Ishikawa (cell line): ENCODE data around the gene FHL2.

Experiments
- CEBPB ChIP-seq: IDR thresholded peaks from 2 replicates; pipeline ENCODE4 v1.6.1; 2012
- CREB1 ChIP-seq: IDR thresholded peaks from 2 replicates; pipeline ENCODE4 v1.6.1; 2012; ENCODE audit warnings: low read depth
- EGR1 ChIP-seq: IDR thresholded peaks from 2 replicates; pipeline ENCODE4 v1.6.1; 2012
- EP300 ChIP-seq: IDR thresholded peaks from 2 replicates; pipeline ENCODE4 v1.6.1; 2012; ENCODE audit warnings: borderline replicate concordance
- FOXM1 ChIP-seq: IDR thresholded peaks from 2 replicates; pipeline ENCODE4 v1.6.1; 2012; ENCODE audit warnings: low read depth, borderline replicate concordance
- NFIC ChIP-seq: IDR thresholded peaks from 2 replicates; pipeline ENCODE4 v1.6.1; 2012
- RAD21 ChIP-seq: IDR thresholded peaks from 2 replicates; pipeline ENCODE4 v1.6.1; 2012; ENCODE audit warnings: low read depth
- TAF1 ChIP-seq: IDR thresholded peaks from 2 replicates; pipeline ENCODE4 v1.6.1; 2012; ENCODE audit warnings: low read depth, mild to moderate bottlenecking
- TCF12 ChIP-seq: IDR thresholded peaks from 2 replicates; pipeline ENCODE4 v1.6.1; 2012; ENCODE audit warnings: low read depth
- TEAD4 ChIP-seq: IDR thresholded peaks from 2 replicates; pipeline ENCODE4 v1.6.1; 2012
- YY1 ChIP-seq: IDR thresholded peaks from 2 replicates; pipeline ENCODE4 v1.6.1; 2012; ENCODE audit warnings: low read depth
- ZBTB7A ChIP-seq: IDR thresholded peaks from 2 replicates; pipeline ENCODE4 v1.6.1; 2012; ENCODE audit warnings: low read depth
- TF ChIP-seq, protein P1 (sequence below): IDR thresholded peaks from 2 replicates; pipeline ENCODE4 v1.6.1; 2012
- TF ChIP-seq, protein P2 (sequence below): IDR thresholded peaks from 2 replicates; pipeline ENCODE4 v1.6.1; 2012
- TF ChIP-seq, protein P3 (sequence below): IDR thresholded peaks from 2 replicates; pipeline ENCODE4 v1.6.1; 2012; ENCODE audit warnings: low read depth, mild to moderate bottlenecking

The FHL2 gene

GRCh38 chr2:105404736-105405135 is 5.9 kb upstream of the FHL2 start:
- TF ChIP-seq EGR1 (no peak), TCF12 (no peak), NFIC (no peak), CREB1 (no peak), TAF1 (no peak), ZBTB7A (no peak), RAD21 (no peak), FOXM1 (no peak), EP300 (no peak), TEAD4 (no peak), CEBPB (no peak), YY1 (no peak)
- TF ChIP-seq, protein P1, sequence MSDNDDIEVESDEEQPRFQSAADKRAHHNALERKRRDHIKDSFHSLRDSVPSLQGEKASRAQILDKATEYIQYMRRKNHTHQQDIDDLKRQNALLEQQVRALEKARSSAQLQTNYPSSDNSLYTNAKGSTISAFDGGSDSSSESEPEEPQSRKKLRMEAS = no peak
- TF ChIP-seq, protein P2, sequence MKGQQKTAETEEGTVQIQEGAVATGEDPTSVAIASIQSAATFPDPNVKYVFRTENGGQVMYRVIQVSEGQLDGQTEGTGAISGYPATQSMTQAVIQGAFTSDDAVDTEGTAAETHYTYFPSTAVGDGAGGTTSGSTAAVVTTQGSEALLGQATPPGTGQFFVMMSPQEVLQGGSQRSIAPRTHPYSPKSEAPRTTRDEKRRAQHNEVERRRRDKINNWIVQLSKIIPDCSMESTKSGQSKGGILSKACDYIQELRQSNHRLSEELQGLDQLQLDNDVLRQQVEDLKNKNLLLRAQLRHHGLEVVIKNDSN = no peak
- TF ChIP-seq, protein P3, sequence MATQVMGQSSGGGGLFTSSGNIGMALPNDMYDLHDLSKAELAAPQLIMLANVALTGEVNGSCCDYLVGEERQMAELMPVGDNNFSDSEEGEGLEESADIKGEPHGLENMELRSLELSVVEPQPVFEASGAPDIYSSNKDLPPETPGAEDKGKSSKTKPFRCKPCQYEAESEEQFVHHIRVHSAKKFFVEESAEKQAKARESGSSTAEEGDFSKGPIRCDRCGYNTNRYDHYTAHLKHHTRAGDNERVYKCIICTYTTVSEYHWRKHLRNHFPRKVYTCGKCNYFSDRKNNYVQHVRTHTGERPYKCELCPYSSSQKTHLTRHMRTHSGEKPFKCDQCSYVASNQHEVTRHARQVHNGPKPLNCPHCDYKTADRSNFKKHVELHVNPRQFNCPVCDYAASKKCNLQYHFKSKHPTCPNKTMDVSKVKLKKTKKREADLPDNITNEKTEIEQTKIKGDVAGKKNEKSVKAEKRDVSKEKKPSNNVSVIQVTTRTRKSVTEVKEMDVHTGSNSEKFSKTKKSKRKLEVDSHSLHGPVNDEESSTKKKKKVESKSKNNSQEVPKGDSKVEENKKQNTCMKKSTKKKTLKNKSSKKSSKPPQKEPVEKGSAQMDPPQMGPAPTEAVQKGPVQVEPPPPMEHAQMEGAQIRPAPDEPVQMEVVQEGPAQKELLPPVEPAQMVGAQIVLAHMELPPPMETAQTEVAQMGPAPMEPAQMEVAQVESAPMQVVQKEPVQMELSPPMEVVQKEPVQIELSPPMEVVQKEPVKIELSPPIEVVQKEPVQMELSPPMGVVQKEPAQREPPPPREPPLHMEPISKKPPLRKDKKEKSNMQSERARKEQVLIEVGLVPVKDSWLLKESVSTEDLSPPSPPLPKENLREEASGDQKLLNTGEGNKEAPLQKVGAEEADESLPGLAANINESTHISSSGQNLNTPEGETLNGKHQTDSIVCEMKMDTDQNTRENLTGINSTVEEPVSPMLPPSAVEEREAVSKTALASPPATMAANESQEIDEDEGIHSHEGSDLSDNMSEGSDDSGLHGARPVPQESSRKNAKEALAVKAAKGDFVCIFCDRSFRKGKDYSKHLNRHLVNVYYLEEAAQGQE = no peak

GRCh38 chr2:105403783-105404698 is 5.2 kb upstream of the FHL2 start:
- TF ChIP-seq TCF12 = peak; percentile 88
- peak; percentile 95 for TF ChIP-seq ZBTB7A
- no peak for TF ChIP-seq YY1
- TF ChIP-seq NFIC = peak; percentile 68
- peak; percentile 80 for TF ChIP-seq TEAD4
- TF ChIP-seq EGR1 = peak; percentile 24; the same call in 1 of the 2 replicates
- TF ChIP-seq, protein P3 = no peak
- peak; percentile 80; the same call in 1 of the 2 replicates for TF ChIP-seq FOXM1
- no peak for TF ChIP-seq CREB1
- peak; percentile 86 for TF ChIP-seq EP300
- peak; percentile 12; the same call in 1 of the 2 replicates for TF ChIP-seq CEBPB

GRCh38 chr2:105403241-105403782 is 4.5 kb upstream of the FHL2 start:
- TF ChIP-seq CREB1 (no peak), TAF1 (no peak), CEBPB (no peak), RAD21 (no peak), FOXM1 (no peak), YY1 (no peak), TEAD4 (no peak)
- TF ChIP-seq, protein P2 = no peak
- TF ChIP-seq, protein P1 = no peak

GRCh38 chr2:105402809-105403208 is 4.0 kb upstream of the FHL2 start:
- TF ChIP-seq CEBPB = no peak
- no peak for TF ChIP-seq EP300
- TF ChIP-seq ZBTB7A = no peak
- no peak for TF ChIP-seq TEAD4
- TF ChIP-seq, protein P1 = no peak
- no peak for TF ChIP-seq TCF12
- no peak for TF ChIP-seq NFIC
- TF ChIP-seq RAD21 = no peak
- no peak for TF ChIP-seq EGR1
- TF ChIP-seq, protein P3 = no peak
- no peak for TF ChIP-seq YY1
- no peak for TF ChIP-seq FOXM1
- TF ChIP-seq TAF1 = no peak
- TF ChIP-seq, protein P2 = no peak
- TF ChIP-seq CREB1 = no peak
